Measurements from ENCODE around the gene SETD9. TPM values are rescaled to one million over a fixed set of nuclear protein-coding genes. Genes with fewer than 3 reads are reported as not detected.

Gene SETD9
- total RNA-seq (2014; rRNA removed; shearing (Covaris generic)), result 13.1 and 19.3 TPM in 2 replicates
- polyA plus RNA-seq (2016; fragmentation: Nextera tagmentation; extraction: Ambion mirVana), result 17.7 and 19.2 TPM in 2 replicates
- long read RNA-seq, transcript SETD9-201 (6 exons, 1,619 nt), result major isoform, 5 of 13 reads
- long read RNA-seq, partial matches to known transcripts, result 0 of 13 reads
- long read RNA-seq, other reads (novel, unspliced or antisense), result 2 of 13 reads

GRCh38 chr5:56909294-56910209, at the start of gene SETD9:
SETD9 (plus strand) TSS chr5:56909596; CDS start chr5:56909646, 50 bp downstream.
- H3F3A ChIP-seq (replicated peaks; ENCODE audit: low read depth), result no peaks in the 10 kb centered on the region
- H3K27me3 ChIP-seq (ENCODE audit: insufficient read depth), result no peaks in the 10 kb centered on the region

GRCh38 chr5:56861893-56862485, 47.4 kb upstream of the SETD9 start:
- Mint-ChIP-seq H3K27me3 (ENCODE audit: insufficient read depth, low read depth, poor library complexity) (peaks cover 4% of the 10 kb centered on the region), H3K4me1 (peaks cover 3% of the 10 kb centered on the region; the same call in 1 of the 3 replicates), H3K4me3 (no peak overlapping the region), H3K9me3 (no peaks in the 10 kb centered on the region), H3K36me3 (ENCODE audit: low read depth) (peaks cover 28% of the 10 kb centered on the region), H3K27ac (peak overlapping the region; percentile 81; the same call in 1 of the 2 replicates)
- H4K20me1 ChIP-seq (replicated peaks; ENCODE audit: insufficient read depth), result no peaks in the 10 kb centered on the region
- H3K4me3 ChIP-seq, result no peak overlapping the region
- H3K9me2 ChIP-seq (ENCODE audit: insufficient read depth), result 0 out of 2 replicates have a peak, but pooled peaks cover 2% of the 10 kb centered on the region
- H3K27ac ChIP-seq (ENCODE audit: low read depth), result no peak overlapping the region
- H3K36me3 ChIP-seq (ENCODE audit: insufficient read depth), result no peaks in the 10 kb centered on the region
- no peak overlapping the region for H2AFZ ChIP-seq
- H3K4me1 ChIP-seq (ENCODE audit: insufficient read depth), result no peaks in the 10 kb centered on the region
- TF ChIP-seq REST (IDR thresholded peaks at IDR 0.05; ENCODE audit: unreplicated experiment) (no peak), ZNF331 (CRISPR knock-in tag; IDR thresholded peaks at IDR 0.05; ENCODE audit: low read depth) (peak; percentile 69), CTCF (conservative IDR thresholded peaks at IDR 0.05; ENCODE audit: low read depth in 2 of 2) (no peak)
- ATAC-seq (no peak), DNase-seq (ENCODE audit: low spot score) (no peak)
- no peaks in the 10 kb centered on the region for H3K79me2 ChIP-seq (replicated peaks; ENCODE audit: insufficient read depth)
- no peak overlapping the region for H3K4me2 ChIP-seq
- H3F3A ChIP-seq (replicated peaks; ENCODE audit: low read depth), result no peaks in the 10 kb centered on the region
- no peaks in the 10 kb centered on the region for H3K27me3 ChIP-seq (ENCODE audit: insufficient read depth)

More at GRCh38 chr5:56909294-56910209, at the start of gene SETD9:
- peaks cover 13% of the 10 kb centered on the region for H3K4me1 ChIP-seq (ENCODE audit: insufficient read depth)
- Mint-ChIP-seq H3K36me3 (ENCODE audit: low read depth) (peaks cover 9% of the 10 kb centered on the region; the same call in 2 of the 3 replicates), H3K27ac (peak within 1 kb of the TSS; percentile 97), H3K4me1 (peaks cover 20% of the 10 kb centered on the region), H3K9me3 (no peaks in the 10 kb centered on the region; the same call in 2 of the 3 replicates), H3K27me3 (ENCODE audit: insufficient read depth, low read depth, poor library complexity) (peaks cover 1% of the 10 kb centered on the region), H3K4me3 (peak within 1 kb of the TSS; percentile 85)
- H3K36me3 ChIP-seq (ENCODE audit: insufficient read depth), result no peaks in the 10 kb centered on the region
- no peaks in the 10 kb centered on the region for H4K20me1 ChIP-seq (replicated peaks; ENCODE audit: insufficient read depth)
- H3K9me2 ChIP-seq (ENCODE audit: insufficient read depth), result 0 out of 2 replicates have a peak, but pooled peaks cover under 1% of the 10 kb centered on the region
- TF ChIP-seq ZNF114 (CRISPR knock-in tag; IDR thresholded peaks at IDR 0.05), result no peak
- peak; percentile 92 for TF ChIP-seq POLR2AphosphoS5 (IDR thresholded peaks at IDR 0.05; ENCODE audit: low read depth)
- peak within 1 kb of the TSS; percentile 75 for H3K4me3 ChIP-seq
- peaks cover 7% of the 10 kb centered on the region; the same call in 1 of the 2 replicates for H3K79me2 ChIP-seq (replicated peaks; ENCODE audit: insufficient read depth)
- ATAC-seq (peak; percentile 86), DNase-seq (ENCODE audit: low spot score) (peak; percentile 98)
- H3K4me2 ChIP-seq, result peak within 1 kb of the TSS; percentile 94
- H3K27ac ChIP-seq (ENCODE audit: low read depth), result peak within 1 kb of the TSS; percentile 98
- peak within 1 kb of the TSS; percentile 91 for H2AFZ ChIP-seq

Data from GM23338 (cell line).